HEK293T (cell line): Measurements from ENCODE around the gene PROSER2.

Experiments used
- CTCF ChIA-PET: fragments of 350-600 bp; formaldehyde crosslinking; extraction: SDS; loops from one replicate; lab custom pipeline; 2021; ENCODE audit warnings: antibody characterized with exemption, inconsistent platforms; lab: Yijun Ruan, JAX
- POLR2A ChIA-PET: fragments of 350-600 bp; formaldehyde crosslinking; extraction: SDS; loops from one replicate; lab custom pipeline; 2020; ENCODE audit warnings: antibody characterized with exemption, inconsistent platforms; lab: Yijun Ruan, JAX
- DNase-seq: peaks from one replicate; pipeline ENCODE4 v3.0.0; 2012; ENCODE audit warnings: mixed read lengths; ENCODE audit errors: extremely low spot score
- ARNT ChIP-seq: fragments of 450-650 bp; IDR thresholded peaks from 2 replicates; pipeline ENCODE4 v1.6.1; 2017; ENCODE audit warnings: mild to moderate bottlenecking
- BHLHE40 ChIP-seq: fragments of 450-650 bp; IDR thresholded peaks from 2 replicates; pipeline ENCODE4 v1.6.1; 2016; ENCODE audit warnings: mild to moderate bottlenecking, moderate library complexity, borderline replicate concordance
- CTBP1 ChIP-seq: fragments of 450-650 bp; IDR thresholded peaks from 2 replicates; pipeline ENCODE4 v1.6.1; 2016; ENCODE audit warnings: borderline replicate concordance
- ELF4 ChIP-seq: fragments of 450-650 bp; IDR thresholded peaks from 2 replicates; pipeline ENCODE4 v1.6.1; 2017; ENCODE audit warnings: antibody characterized with exemption
- FOXA1 ChIP-seq: fragments of 450-650 bp; IDR thresholded peaks from 2 replicates; pipeline ENCODE4 v1.6.1; 2016; ENCODE audit warnings: mild to moderate bottlenecking
- FOXK2 ChIP-seq: fragments of 450-650 bp; IDR thresholded peaks from 2 replicates; pipeline ENCODE4 v1.6.1; 2016; ENCODE audit warnings: mild to moderate bottlenecking
- FOXM1 ChIP-seq: fragments of 450-650 bp; IDR thresholded peaks from 2 replicates; pipeline ENCODE4 v1.6.1; 2017; ENCODE audit warnings: mild to moderate bottlenecking, borderline replicate concordance
- HDGF ChIP-seq: fragments of 450-650 bp; IDR thresholded peaks from 2 replicates; pipeline ENCODE4 v1.6.1; 2017; ENCODE audit warnings: antibody characterized with exemption, borderline replicate concordance
- L3MBTL2 ChIP-seq: fragments of 450-650 bp; conservative IDR thresholded peaks from 2 replicates; pipeline ENCODE4 v1.6.1; 2016; ENCODE audit warnings: mild to moderate bottlenecking
- LEF1 ChIP-seq: fragments of 450-650 bp; IDR thresholded peaks from 2 replicates; pipeline ENCODE4 v1.6.1; 2017; ENCODE audit warnings: mild to moderate bottlenecking, borderline replicate concordance
- NFRKB ChIP-seq: fragments of 450-650 bp; IDR thresholded peaks from 2 replicates; pipeline ENCODE4 v1.6.1; 2016; ENCODE audit warnings: mild to moderate bottlenecking, moderate library complexity
- SP1 ChIP-seq: fragments of 450-650 bp; IDR thresholded peaks from 2 replicates; pipeline ENCODE4 v1.6.1; 2017
- SUZ12 ChIP-seq: fragments of 450-650 bp; IDR thresholded peaks from 2 replicates; pipeline ENCODE4 v1.6.1; 2016; ENCODE audit warnings: mild to moderate bottlenecking
- TARDBP ChIP-seq: fragments of 450-650 bp; IDR thresholded peaks from 2 replicates; pipeline ENCODE4 v1.6.1; 2016
- ZNF384 ChIP-seq: fragments of 450-650 bp; IDR thresholded peaks from 2 replicates; pipeline ENCODE4 v1.6.1; 2016
- TF ChIP-seq, protein P1 (sequence below): fragments of 450-650 bp; IDR thresholded peaks from 2 replicates; pipeline ENCODE4 v1.6.1; 2016

Gene PROSER2

DNA sequence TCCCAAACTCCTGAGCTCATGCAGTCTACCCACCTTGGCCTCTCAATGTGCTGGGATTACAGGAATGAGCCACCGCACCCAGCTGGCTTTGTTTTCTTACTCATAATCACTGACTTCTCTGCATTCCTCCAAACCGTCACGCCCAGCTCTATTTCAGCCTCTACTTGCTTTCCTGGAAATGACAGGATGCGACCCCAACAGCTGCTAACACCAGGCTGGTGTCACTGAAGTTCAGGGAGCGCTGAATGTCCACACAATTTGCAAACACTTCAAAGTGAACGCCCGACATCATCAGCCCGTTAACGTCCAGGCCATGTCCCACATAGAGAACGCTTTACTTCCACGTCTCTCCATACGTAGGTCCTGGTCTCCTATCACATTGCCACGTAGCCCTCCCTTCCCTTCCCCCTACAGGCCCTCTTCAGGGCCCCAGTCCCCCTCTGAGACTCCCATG, 12.8 kb upstream of the PROSER2 start:
- POLR2A ChIA-PET = no interaction called here
- CTCF ChIA-PET = interaction anchor here (0.5 kb wide), 1 partner anchor 17 kb away, joined by 3 read pairs; no protein-coding TSS in a partner anchor
- DNase-seq = no peak
- TF ChIP-seq FOXA1 (no peak), FOXK2 (no peak), CTBP1 (no peak), NFRKB (no peak), LEF1 (no peak)
- TF ChIP-seq, protein P1, sequence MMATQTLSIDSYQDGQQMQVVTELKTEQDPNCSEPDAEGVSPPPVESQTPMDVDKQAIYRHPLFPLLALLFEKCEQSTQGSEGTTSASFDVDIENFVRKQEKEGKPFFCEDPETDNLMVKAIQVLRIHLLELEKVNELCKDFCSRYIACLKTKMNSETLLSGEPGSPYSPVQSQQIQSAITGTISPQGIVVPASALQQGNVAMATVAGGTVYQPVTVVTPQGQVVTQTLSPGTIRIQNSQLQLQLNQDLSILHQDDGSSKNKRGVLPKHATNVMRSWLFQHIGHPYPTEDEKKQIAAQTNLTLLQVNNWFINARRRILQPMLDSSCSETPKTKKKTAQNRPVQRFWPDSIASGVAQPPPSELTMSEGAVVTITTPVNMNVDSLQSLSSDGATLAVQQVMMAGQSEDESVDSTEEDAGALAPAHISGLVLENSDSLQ = no peak

DNA sequence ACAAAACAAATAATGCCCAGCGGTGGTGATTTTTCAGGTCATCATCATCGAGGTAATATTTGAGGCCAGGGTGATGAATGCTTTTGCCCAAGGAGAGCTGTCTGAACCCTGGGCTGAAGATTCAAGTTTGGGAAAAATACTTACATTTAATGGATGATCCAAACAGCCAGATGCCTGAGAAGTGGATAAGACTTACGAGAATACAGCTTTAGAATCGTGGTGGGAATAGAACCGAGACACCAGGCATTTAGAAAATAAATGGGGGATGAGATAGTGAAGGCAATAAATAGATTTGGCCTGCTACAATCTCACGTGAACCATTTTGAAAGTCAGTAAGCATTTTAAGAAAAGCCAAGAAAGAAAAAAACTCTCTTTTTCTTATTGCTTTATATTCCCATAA, 12.2 kb upstream of the PROSER2 start:
- POLR2A ChIA-PET = interaction anchor here (0.9 kb wide), 1 partner anchor 9 kb away, joined by 3 read pairs; no protein-coding TSS in a partner anchor
- DNase-seq = no peak
- CTCF ChIA-PET = no interaction called here
- TF ChIP-seq NFRKB (no peak), FOXM1 (no peak), SUZ12 (no peak), TARDBP (no peak), ELF4 (no peak), FOXA1 (no peak), LEF1 (no peak), BHLHE40 (no peak), FOXK2 (no peak), HDGF (no peak), ZNF384 (no peak), SP1 (no peak), CTBP1 (no peak), ARNT (no peak), L3MBTL2 (no peak)
- TF ChIP-seq, protein P1 = no peak

DNA sequence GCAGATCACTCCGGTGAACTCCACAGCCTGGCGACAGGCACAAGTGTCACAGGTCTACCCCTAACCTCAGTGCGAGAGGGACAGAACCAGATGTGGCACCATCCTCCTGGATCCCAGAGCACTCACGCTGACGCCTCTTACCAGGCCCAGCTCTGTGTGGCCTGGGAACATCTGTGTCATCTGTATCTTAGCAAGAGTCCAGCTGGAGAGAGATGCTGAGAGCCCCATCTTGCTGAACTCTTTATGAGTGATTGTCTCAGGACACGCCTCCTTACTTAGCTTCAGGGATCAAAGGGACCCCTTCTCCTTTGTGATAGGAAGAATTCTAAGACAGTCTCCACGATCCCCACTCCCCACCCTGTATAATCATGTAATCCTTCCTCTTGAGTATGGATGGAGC, 10.0 kb upstream of the PROSER2 start:
- TF ChIP-seq FOXK2 (no peak), NFRKB (no peak), SUZ12 (no peak), ARNT (no peak), ELF4 (no peak), ZNF384 (no peak), HDGF (no peak), CTBP1 (no peak), LEF1 (no peak), TARDBP (no peak), L3MBTL2 (no peak), FOXA1 (no peak)
- TF ChIP-seq, protein P1 = no peak
- DNase-seq = no peak
- ChIA-PET CTCF (interaction anchor here (1.1 to 1.4 kb wide), 2 partner anchors 20 to 30 kb away, joined by 3 to 5 read pairs; no protein-coding TSS in a partner anchor), POLR2A (no interaction called here)

DNA sequence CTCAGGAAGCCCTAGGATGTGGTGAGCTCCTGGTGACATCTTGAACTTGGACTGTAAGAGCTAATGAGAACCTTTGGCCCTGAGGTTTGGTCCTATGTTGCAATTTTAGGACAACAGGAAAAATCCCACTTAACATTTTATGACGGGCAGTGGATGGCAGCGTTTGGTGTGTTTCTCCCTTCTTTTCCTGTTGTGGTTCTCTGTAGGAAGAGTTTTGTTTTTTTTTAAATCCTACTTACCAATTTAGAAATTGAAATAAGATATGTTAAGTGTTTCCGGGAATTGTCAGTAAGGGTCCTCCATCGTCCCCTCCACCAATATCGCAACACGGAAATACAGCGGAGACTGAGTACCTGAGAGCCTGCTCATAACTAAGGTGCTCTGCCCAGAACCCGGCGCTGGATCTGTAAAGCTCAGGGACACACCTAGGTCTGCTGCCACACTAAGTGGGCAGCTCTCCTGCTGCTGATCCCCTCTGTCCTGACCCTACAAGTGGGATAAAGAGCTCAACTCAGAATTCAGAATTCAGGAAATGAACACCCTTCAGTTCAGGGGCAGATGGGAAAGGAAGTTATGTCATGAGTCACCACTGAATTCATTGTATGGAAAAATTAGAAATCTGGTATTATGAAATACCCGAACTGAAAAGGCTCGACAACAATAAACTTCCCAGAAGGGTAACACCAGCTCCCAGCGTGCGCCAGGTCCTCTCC, 9.1 kb upstream of the PROSER2 start:
- DNase-seq = no peak
- ChIA-PET CTCF (interaction anchor here (1.1 to 1.4 kb wide), 3 partner anchors 21 to 1286 kb away, joined by 3 to 5 read pairs (median 3); partner anchors contain the start of gene OPTN), POLR2A (no interaction called here)
- no peak for TF ChIP-seq SUZ12
- no peak for TF ChIP-seq HDGF
- TF ChIP-seq ARNT = no peak
- no peak for TF ChIP-seq ZNF384
- TF ChIP-seq L3MBTL2 = no peak
- TF ChIP-seq NFRKB = no peak
- no peak for TF ChIP-seq FOXK2
- no peak for TF ChIP-seq CTBP1

DNA sequence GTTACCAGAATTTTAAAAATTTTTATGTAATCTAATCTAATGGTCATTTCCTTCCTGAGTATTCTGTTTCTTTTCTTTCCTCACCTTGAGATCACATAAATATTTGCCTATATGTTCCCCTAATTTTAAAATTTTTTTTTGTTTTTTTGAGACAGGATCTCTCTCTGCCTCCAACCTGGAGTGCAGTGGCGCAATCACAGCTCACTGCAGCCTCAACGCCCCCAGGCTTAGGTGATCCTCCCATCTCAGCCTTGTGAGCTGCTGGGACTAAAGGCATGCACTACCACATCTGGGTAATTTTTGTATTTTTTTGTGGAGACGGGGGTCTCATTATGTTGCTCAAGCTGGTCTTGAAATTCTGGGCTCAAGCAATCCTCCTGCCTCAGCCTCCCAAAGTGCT, 4.1 kb upstream of the PROSER2 start:
- ChIA-PET POLR2A (interaction anchor here (0.8 kb wide), 1 partner anchor 8 kb away, joined by 3 read pairs; no protein-coding TSS in a partner anchor), CTCF (interaction anchor here (0.6 to 1.5 kb wide), 6 partner anchors 10 to 111 kb away, joined by 3 to 4 read pairs (median 3); no protein-coding TSS in a partner anchor)
- no peak for DNase-seq
- TF ChIP-seq TARDBP (no peak), HDGF (no peak), NFRKB (no peak), SUZ12 (no peak), L3MBTL2 (no peak), FOXA1 (no peak), ZNF384 (no peak), SP1 (no peak), BHLHE40 (no peak), FOXK2 (no peak), ARNT (no peak), FOXM1 (no peak), LEF1 (no peak), CTBP1 (no peak), ELF4 (no peak)
- TF ChIP-seq, protein P1 = no peak
